Calu3 (cell line): Measurements from ENCODE around the gene KCNA2. TPM values are rescaled to one million over a fixed set of nuclear protein-coding genes. Genes with fewer than 3 reads are reported as not detected.

Source experiments
- BruUV-seq: library from RNA; stranded (reverse); fragments of 400-500 nt; replicated peaks from 2 replicates; lab custom pipeline; 2021; lab: Mats Ljungman, UMichigan
- CTCF ChIA-PET: fragments of 300-600 bp; sonication (Branson Sonifier 250); formaldehyde crosslinking; loops from one replicate; lab custom pipeline; 2022; ENCODE audit warnings: antibody characterized with exemption; lab: Charles Lee
- DNase-seq: peaks from one replicate; pipeline ENCODE4 v3.0.0; 2022
- H3K27ac Mint-ChIP-seq: one replicate; pipeline ENCODE4 v1.8.0; 2022; ENCODE audit warnings: mixed read lengths; ENCODE audit not compliant: unreplicated experiment
- H3K27me3 Mint-ChIP-seq: one replicate; pipeline ENCODE4 v1.8.0; 2022; ENCODE audit warnings: mixed read lengths; ENCODE audit not compliant: unreplicated experiment
- H3K36me3 Mint-ChIP-seq: one replicate; pipeline ENCODE4 v1.8.0; 2022; ENCODE audit warnings: mild to moderate bottlenecking, moderate library complexity, mixed read lengths; ENCODE audit not compliant: insufficient read depth, unreplicated experiment
- H3K4me1 Mint-ChIP-seq: one replicate; pipeline ENCODE4 v1.8.0; 2022; ENCODE audit warnings: mild to moderate bottlenecking, low read depth, mixed read lengths; ENCODE audit not compliant: unreplicated experiment
- H3K4me3 Mint-ChIP-seq: one replicate; pipeline ENCODE4 v1.8.0; 2022; ENCODE audit warnings: mild to moderate bottlenecking, low read depth, moderate library complexity, mixed read lengths; ENCODE audit not compliant: unreplicated experiment
- H3K9me3 Mint-ChIP-seq: one replicate; pipeline ENCODE4 v1.8.0; 2022; ENCODE audit warnings: low read depth, mixed read lengths; ENCODE audit not compliant: unreplicated experiment
- intact Hi-C: fragments of 100-400 bp; cut with micrococcal nuclease; formaldehyde crosslinking; loops from one replicate; pipeline ENCODE4 v1.10.0; 2022; ENCODE audit not compliant: unreplicated experiment
- total RNA-seq: library from RNA; stranded (reverse); gene quantifications from 2 replicates; pipeline ENCODE4 v1.2.3, GENCODE V29; 2022
- TF ChIP-seq, protein P1 (sequence below): fragments of 200-600 bp; IDR thresholded peaks from one replicate; pipeline ENCODE4 v1.8.0; 2022; ENCODE audit warnings: antibody characterized with exemption; ENCODE audit not compliant: unreplicated experiment

The KCNA2 gene
- total RNA-seq, 1 experiment from 2014 or later: not detected

DNA sequence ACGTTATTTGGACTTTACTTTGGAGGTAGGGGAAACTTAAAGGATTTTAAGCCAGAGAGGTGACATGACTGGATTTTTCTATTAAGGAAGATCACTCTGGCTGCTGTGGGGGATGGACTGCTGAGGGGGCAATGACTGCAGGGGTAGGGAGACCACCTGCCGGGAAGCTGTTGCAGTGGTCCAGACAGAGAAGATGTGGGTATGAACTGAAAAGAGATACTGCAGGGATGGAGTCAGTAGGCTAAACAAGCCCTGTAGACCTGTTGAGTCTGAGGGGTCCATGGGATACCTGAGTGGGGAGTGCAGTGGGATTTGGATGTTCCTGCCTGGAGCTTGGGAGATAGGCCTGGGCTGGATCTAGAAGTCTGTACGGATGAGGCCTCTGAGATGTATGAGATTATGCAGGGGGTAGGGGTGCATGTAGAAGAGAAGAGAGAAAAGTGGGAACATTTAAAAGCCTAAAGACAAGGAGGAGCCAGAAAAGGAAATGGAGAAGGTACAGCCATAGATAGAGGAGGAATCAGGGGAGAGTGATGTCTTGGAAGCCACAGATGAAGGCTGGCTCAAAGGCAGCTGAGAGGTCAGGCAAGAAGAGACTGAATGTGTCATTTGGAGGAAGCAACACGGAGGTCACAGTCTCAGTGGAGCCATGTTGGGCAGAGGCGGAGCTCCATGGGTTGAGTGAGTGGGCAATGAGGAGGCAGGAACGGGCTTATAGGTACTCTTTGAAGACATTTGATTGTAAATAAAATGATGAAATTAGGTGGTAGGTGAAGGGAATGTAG is 25.9 kb upstream of the KCNA2 start:
- H3K9me3 Mint-ChIP-seq: no peaks in the 10 kb centered on the region
- DNase-seq: no peak
- no peaks in the 10 kb centered on the region for H3K36me3 Mint-ChIP-seq
- H3K4me1 Mint-ChIP-seq: peaks cover 8% of the 10 kb centered on the region
- H3K27me3 Mint-ChIP-seq: peaks cover 19% of the 10 kb centered on the region
- no peak overlapping the region for H3K4me3 Mint-ChIP-seq
- CTCF ChIA-PET: no interaction called here
- no peak overlapping the region for H3K27ac Mint-ChIP-seq
- BruUV-seq: no TSS peak
- intact Hi-C loops: loop anchor here (2.0 kb wide), 1 partner anchor 149 kb away; no protein-coding TSS in a partner anchor
- TF ChIP-seq, protein P1, sequence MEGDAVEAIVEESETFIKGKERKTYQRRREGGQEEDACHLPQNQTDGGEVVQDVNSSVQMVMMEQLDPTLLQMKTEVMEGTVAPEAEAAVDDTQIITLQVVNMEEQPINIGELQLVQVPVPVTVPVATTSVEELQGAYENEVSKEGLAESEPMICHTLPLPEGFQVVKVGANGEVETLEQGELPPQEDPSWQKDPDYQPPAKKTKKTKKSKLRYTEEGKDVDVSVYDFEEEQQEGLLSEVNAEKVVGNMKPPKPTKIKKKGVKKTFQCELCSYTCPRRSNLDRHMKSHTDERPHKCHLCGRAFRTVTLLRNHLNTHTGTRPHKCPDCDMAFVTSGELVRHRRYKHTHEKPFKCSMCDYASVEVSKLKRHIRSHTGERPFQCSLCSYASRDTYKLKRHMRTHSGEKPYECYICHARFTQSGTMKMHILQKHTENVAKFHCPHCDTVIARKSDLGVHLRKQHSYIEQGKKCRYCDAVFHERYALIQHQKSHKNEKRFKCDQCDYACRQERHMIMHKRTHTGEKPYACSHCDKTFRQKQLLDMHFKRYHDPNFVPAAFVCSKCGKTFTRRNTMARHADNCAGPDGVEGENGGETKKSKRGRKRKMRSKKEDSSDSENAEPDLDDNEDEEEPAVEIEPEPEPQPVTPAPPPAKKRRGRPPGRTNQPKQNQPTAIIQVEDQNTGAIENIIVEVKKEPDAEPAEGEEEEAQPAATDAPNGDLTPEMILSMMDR: no peak

DNA sequence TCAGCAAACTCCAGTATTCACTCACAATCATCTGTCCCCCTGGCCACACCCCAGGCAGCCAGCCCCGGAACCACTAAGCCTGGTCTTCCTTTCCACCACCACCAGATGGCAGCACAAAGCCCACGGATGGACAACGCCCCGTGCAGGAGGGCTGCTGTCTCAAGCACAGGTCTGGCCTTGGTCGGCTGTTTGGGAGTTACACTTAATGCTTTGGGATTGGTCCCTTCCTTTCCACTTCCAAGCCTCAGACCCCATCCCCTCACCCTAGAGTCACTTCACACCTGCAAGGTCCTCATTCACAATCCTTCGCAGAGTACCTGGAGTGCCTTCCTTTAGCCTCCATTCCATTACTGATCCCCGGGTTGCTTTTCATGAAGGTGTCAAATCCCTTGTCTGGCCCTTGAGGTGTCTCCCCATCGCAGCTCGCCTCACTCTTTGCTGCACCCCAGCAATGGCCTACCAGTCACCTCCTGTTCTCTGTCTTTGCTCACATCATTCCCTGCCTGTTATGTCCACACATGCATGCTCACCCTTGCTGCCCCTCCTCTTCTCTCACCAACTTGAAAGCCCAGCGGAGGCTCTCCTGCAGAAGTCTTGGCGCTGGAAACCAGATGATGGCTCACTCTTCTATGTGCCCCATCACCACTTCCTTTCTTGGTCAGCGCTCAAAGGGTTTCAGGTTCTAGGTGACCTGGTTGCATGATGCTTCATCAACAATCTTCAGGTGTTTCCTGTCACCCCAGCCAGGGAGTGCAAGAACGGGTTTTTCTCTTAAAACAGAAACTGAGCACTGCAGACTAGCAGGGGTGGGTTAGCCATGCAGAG is 24.9 kb upstream of the KCNA2 start:
- no peaks in the 10 kb centered on the region for H3K36me3 Mint-ChIP-seq
- no peak overlapping the region for H3K27ac Mint-ChIP-seq
- no peak overlapping the region for H3K4me3 Mint-ChIP-seq
- peaks cover 16% of the 10 kb centered on the region for H3K27me3 Mint-ChIP-seq
- CTCF ChIA-PET: no interaction called here
- peaks cover 8% of the 10 kb centered on the region for H3K4me1 Mint-ChIP-seq
- no peaks in the 10 kb centered on the region for H3K9me3 Mint-ChIP-seq
- TF ChIP-seq, protein P1: peak; percentile 49
- no TSS peak for BruUV-seq
- DNase-seq: peak; percentile 82
- intact Hi-C loops: loop anchor here (1.0 to 2.0 kb wide), 2 partner anchors 135 to 150 kb away; no protein-coding TSS in a partner anchor

DNA sequence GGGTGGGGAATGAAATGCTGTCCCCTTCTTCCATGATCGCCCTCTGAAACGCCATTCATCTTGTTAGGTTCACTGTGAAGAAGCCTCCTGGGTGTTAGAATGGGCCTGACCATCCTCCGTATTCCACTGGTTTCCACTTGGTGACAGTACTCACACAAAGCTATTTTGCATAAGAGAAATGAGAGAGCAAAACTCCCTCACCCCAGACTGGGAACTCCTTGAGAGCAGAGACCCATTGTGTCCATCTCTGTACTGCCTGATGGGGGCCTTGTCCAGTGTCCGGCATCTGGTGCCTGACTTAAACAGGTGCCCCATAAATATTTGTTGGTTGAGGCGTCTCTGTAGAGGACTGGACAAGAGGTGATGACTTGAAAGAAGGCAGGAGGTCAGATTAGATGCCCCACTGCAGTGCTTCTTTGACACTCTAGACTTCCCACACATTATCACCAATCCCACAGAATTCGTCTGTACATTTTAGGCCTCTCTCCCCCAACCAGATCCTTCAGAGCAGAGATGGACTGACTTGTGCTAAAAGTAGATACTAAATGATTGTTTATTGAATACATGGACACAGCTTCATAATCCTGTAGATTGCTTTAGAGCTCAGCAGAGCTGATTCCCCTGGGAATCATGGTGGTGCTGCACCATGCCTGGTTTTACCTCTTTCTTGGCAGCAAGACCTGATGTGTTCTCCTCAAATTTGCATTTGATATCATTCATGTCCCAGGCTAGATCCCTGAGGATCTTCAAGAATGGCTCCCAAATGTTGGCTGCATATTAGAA is 22.4 kb upstream of the KCNA2 start:
- H3K9me3 Mint-ChIP-seq: peaks cover 2% of the 10 kb centered on the region
- H3K27ac Mint-ChIP-seq: no peak overlapping the region
- H3K36me3 Mint-ChIP-seq: no peaks in the 10 kb centered on the region
- no peak for DNase-seq
- no peak overlapping the region for H3K4me3 Mint-ChIP-seq
- CTCF ChIA-PET: interaction anchor here (0.7 to 1.2 kb wide), 2 partner anchors 9 to 332 kb away, joined by 3 read pairs; no protein-coding TSS in a partner anchor
- H3K4me1 Mint-ChIP-seq: no peaks in the 10 kb centered on the region
- intact Hi-C loops: no loop called here
- BruUV-seq: no TSS peak
- TF ChIP-seq, protein P1: no peak
- H3K27me3 Mint-ChIP-seq: peaks cover 15% of the 10 kb centered on the region

DNA sequence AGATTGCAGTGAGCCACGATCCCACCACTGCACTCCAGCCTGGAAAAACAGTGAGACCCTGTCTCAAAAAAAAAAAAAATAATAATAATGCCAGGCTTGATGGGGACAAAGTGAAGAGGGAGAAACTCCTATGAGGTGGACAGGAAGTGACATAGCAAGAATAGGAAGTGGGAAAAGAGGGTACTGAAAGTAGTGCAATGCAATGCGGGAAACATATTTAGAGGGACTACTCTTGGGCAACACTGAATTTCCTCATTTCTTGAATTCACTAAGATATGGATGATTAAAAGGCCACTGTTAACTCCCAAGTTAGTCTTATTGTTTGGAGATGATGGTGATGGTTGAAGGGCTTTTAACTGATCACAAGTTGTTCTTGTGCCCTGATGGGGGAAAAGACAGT is 21.6 kb upstream of the KCNA2 start:
- H3K36me3 Mint-ChIP-seq: no peaks in the 10 kb centered on the region
- peaks cover 21% of the 10 kb centered on the region for H3K27me3 Mint-ChIP-seq
- no peak for DNase-seq
- TF ChIP-seq, protein P1: no peak
- H3K4me3 Mint-ChIP-seq: no peak overlapping the region
- CTCF ChIA-PET: no interaction called here
- no TSS peak for BruUV-seq
- H3K9me3 Mint-ChIP-seq: peaks cover 2% of the 10 kb centered on the region
- H3K27ac Mint-ChIP-seq: no peak overlapping the region
- intact Hi-C loops: no loop called here
- H3K4me1 Mint-ChIP-seq: no peaks in the 10 kb centered on the region
